ENCODE results near the gene MTR.

The MTR gene

DNA sequence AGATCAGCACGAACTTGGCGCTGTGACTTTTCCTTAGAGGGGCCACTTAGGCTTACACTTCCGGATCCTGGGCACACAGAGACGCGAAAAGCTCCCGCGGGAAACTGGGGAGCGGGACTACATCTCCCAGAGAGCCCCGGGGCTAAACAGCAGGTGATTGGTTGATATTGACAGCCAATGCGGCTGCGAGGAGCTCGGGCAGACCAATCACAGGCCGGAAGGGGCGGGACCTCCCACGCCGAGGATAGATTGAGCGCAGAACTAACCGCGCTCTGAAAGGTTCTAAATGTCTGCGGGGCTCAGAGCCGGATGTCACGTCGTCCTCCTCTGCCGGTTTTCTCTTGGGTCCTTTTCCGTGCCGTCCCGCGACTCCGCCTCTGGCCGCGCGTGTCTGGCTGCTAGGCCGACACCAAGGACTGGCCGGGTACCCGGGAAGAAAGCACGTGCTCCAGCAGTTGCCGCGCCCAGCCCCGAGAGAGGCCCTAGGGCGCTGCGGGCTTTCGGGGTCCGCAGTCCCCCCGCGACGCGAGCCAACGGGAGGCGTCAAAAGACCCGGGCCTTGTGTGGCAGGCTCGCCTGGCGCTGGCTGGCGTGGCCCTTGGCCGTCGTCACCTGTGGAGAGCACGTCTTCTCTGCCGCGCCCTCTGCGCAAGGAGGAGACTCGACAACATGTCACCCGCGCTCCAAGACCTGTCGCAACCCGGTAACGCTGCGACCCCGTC lies at the start of gene MTR:
TSS of gene MTR (plus strand) at position 258 of the 722 bp plus-strand sequence. CDS start at position 670, 412 bp downstream.
- peak; percentile 98 for DNase-seq

- no peak for DNase-seq
Observed at GRCh38 chr1:236746785-236747184, 48.3 kb upstream of the MTR start.

DNA sequence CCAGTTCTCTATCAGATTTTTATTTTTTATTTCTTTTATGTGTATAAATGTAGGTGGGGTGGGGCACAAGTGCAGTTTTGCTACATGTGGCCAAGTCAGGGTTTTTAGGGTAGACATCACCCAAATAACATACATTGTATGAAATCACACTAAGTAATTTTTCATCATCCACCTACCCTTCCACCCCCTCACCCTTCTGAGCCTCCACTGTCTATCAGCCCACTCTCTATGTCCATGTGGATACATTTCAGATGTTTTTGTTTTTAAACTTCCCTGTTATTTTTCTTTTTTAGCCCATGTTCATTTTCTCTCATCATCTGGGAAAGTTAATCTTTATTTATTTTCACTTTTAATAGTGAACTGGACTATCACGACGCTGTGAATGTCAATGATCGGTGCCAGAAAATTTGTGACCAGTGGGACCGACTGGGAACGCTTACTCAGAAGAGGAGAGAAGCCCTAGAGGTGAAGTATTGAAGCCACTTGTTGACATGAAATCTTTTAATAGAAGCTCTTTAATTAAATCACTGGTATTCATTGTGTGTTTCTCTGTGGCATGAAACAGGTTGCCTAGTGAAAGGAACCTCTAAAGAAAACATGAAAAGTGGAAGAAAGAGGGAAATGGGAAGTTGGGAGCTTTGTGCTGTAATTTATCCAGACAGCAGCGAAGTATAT lies 47.6 kb upstream of the MTR start:
- DNase-seq: no peak

DNA sequence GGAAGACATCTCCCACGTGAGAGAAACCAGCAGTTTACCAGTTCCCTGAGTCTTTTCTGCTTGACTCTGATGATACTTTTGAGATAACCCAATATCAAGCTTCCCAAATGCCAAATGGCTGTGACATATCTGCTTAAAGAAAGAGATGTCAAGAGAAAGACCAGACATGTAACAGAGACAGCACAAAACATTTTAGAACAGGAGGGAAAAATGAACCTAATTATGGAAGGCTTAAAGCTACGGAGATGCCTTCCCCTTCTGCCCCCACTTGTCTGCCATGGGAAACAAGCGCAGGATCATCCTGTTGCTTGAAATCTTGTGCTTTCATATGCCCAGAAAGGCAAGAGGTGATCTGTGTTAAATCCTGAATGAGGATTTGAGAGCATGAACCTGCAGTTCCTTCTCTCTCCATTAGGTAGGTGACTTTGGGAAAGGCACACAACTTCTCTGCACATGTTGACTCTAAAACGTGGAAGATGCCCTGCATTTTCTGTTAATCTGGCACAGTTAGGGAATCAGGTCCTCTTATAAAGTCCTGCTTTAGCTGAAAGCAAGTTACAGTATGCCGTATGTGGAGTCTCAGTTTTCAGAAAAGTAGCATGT lies 46.7 kb upstream of the MTR start:
- DNase-seq: no peak

- no peak for DNase-seq
Observed at GRCh38 chr1:236750928-236751327, 44.2 kb upstream of the MTR start.

GRCh38 chr1:236751385-236751784 lies 43.7 kb upstream of the MTR start:
- no peak for DNase-seq

- DNase-seq: no peak
Observed at GRCh38 chr1:236751935-236752334, 43.2 kb upstream of the MTR start.

- no peak for DNase-seq
Observed at GRCh38 chr1:236753516-236753915, 41.6 kb upstream of the MTR start.

GRCh38 chr1:236753964-236754363 lies 41.1 kb upstream of the MTR start:
- no peak for DNase-seq

DNA sequence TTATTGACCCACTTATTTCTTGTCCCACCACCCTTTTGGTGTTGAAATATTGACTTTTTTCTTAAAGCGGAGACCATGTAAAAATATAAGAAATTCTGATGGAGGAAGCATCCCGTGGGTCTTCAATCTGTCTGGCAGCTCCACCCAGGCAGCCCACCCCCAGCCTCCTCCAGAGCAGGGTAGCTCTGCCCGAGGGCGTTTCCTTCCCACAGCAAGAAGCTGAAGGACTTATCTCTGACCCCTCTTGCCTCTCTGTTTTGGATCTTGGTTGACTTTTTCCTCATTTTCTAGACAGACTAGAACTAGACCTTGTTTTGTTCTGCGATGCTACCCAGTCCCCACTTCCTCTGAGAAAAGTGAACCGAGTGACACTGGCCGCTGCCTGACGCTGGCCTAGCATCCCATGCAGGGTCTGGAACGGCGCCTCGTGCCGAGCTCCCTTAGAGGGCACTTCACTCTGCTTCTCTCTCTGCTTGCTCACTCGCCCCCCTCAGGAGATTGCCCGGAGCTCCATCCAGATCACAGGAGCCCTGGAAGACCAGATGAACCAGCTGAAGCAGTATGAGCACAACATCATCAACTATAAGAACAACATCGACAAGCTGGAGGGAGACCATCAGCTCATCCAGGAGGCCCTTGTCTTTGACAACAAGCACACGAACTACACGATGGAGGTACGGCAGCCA lies 40.4 kb upstream of the MTR start:
- no peak for DNase-seq

- DNase-seq: no peak
Observed at GRCh38 chr1:236757640-236758039, 37.5 kb upstream of the MTR start.

DNA sequence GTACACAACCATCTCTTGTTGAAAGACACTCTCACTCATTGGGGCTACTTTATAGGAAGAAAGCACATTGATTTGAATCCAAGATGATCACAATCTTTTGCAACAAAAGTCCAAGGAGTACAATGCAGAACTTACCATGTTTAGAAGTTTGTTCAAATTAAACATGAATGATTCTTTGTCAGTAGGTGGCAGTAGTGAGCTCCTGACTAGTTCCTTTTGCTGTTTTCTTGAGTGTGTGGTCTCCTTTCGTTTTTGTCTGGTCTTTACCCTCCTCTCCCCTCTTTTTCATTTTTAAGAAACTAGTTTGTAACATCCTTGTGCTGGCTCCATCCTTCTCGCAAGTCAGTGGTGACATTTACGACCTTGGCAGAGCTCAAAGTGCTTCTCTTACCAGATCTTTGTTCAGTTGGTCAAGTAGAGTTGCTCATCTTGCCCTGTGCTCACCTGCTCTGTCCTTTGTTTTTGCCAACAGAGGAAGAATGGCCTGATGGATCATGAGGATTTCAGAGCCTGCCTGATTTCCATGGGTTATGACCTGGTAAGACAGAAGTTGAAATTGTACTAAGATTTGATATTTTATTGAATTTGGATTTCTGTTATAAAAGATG lies 35.7 kb upstream of the MTR start:
- no peak for DNase-seq

DNA sequence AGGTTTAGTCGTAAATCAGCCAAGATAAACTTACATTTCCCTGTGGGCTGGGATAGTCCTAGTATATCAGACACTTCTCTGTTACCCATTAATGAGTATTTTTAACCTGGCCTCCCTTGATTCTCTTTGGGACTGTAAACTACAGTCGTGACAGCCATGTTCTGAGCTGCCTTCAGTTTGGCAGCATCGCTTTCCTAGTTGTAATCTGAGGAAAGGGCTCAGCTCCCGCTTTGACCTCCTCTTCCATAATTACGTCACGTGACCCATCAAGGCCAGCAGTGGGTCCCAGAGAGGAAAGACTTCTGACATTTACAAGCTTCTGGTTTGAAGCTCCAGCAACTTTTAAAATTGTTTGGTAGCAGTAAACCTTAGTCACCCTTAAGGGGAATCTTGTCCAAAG lies 34.6 kb upstream of the MTR start:
- DNase-seq: no peak

GRCh38 chr1:236760986-236761385 lies 34.1 kb upstream of the MTR start:
- DNase-seq: no peak

- DNase-seq: no peak
Observed at GRCh38 chr1:236761397-236762132, 33.5 kb upstream of the MTR start.

DNA sequence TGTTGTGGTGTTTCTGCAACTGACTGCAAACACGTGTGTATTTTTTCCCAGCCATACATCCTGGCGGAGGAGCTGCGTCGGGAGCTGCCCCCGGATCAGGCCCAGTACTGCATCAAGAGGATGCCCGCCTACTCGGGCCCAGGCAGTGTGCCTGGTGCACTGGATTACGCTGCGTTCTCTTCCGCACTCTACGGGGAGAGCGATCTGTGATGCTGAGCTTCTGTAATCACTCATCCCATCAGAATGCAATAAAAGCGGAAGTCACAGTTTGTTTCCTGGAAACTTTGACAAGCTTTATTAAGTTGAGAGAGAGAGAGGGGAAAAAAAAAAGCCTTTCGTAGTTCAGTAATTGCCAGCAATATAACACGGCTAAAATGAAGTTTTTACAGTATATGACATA lies 32.7 kb upstream of the MTR start:
- DNase-seq: no peak

DNA sequence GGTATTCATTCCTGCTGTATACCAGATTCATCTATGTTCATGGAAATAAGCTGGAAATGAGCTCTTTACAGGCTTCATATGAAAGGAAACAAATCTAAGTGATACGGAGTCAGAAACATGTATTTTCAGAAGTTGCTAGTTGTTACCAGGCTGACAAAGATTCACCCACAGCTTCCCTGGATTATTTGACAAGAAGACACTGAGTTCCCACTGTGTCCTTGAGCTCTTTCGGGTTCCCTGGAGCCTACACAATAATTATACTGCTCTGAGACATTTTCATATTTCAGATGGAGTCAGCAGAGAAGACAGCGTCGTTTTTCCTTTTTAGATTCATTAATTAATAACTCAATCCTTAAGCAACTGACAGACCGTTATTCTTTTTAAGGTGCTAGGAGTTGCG lies 29.3 kb upstream of the MTR start:
- DNase-seq: no peak

DNA sequence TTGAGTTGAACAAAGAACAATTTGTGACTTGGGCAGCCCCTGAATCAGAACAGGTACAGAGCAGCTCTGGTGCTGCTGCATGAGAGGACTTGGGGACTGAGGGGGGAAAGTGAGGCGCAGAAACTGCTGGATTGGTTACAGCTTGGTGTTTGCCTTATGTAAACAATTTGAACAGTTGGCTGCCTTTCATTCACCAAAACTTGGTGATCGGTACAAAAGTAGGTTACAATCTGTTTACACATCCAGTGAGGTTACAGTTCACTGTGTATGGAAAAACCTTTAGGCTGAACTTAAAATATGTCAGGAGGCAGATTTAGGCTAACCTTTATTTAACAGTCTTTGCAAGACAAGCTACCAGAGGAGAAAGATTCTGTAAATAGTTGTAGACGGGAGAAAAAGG lies 28.6 kb upstream of the MTR start:
- DNase-seq: no peak

DNA sequence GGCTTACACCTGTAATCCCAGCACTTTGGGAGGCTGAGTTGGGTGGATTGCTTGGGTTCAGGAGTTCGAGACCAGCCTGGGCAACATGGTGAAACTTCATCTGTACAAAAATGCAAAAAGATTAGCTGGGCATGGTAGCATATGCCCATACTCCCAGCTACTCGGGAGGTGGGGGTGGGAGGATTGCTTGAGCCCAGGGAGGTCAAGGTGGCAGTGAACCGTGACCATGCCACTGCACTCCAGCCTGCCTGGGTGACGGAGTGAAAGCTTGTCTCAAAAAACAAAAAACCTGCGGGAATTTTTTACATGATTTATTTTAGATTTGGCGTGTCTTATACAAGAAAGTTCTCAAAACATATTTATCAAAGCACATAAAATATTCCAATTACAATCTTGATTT lies 27.8 kb upstream of the MTR start:
- DNase-seq: no peak

- DNase-seq: no peak
Observed at GRCh38 chr1:236768601-236769000, 26.5 kb upstream of the MTR start.

DNA sequence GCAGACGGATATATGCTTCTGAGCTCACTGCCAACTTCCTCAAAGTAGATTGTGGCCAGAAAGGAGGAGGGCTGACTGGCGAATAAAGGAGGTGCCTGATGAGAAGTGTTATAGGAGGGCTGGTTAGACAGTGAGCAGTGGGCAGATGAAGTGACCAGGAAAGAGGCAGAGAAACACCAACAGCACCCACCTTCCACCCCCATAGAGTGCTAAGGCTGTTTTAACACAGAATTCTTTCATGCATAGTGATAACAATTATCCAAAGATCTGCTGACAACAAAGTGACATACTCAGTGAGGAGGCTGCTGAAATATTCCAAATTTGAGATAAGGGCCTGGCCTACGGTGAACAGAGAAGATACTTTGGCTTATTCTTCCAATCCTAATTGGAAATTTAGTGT lies 21.2 kb upstream of the MTR start:
- no peak for DNase-seq

DNA sequence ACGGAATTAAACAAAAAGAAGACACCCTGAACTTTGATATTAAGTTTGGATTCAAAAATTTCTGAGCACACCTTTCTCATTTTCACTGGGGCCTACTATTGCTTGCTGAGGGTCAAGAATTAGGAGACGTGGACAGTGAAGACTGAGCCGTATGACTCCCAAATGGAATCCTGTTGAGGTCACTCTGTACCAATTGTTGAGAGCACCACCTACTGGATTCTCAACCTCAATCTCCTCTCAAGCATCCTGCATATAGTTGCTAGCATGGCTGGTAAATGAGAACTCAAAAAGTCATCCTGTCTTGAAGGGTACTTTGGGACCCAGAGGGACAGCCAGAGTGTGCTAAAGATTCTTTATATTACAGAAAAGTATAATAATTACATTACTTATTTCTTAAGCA lies 20.2 kb upstream of the MTR start:
- no peak for DNase-seq

DNA sequence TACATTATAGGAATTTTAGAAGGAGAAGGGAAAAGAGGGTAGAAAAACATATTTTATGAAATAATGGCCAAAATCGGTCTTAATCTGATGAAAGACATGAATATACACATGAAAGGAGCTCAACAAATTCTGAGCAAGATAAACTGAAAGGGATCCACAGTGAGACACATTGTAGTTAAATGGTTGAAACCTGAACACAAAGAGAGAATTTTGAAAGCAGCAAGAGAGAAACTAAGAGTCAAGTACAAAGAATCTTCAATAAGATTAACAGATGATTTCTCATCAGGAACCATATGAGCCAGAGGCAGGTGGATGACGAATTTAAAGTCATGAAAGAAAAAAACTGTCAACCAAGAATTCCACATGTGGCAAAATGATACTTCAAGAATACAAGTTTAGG lies 15.8 kb upstream of the MTR start:
- no peak for DNase-seq

Measured in right hindlimb (tissue), 1 donor.